ENCODE results near the gene PCK1.

The PCK1 gene

DNA sequence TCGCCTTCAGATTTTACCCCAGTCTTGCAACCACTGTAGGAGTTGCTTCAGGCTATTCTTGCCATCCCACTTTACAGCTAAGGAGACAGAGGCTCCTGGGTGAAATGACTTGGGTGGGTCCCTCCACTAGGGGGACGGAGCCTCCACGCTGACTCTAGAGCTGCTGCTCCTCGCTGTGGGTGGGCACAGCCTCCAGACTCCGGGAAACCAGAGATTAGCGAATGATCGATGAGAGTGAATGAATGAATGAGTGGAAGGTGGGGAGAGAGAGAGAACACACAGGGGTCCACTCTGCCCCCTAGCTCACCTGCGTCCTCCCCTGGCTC lies 48.9 kb downstream of the PCK1 start:
- Mint-ChIP-seq H3K4me3 (no peak overlapping the region), H3K27ac (no peak overlapping the region), H3K4me1 (peaks cover 9% of the 10 kb centered on the region), H3K27me3 (no peaks in the 10 kb centered on the region), H3K36me3 (peaks cover 15% of the 10 kb centered on the region), H3K9me3 (no peaks in the 10 kb centered on the region)

DNA sequence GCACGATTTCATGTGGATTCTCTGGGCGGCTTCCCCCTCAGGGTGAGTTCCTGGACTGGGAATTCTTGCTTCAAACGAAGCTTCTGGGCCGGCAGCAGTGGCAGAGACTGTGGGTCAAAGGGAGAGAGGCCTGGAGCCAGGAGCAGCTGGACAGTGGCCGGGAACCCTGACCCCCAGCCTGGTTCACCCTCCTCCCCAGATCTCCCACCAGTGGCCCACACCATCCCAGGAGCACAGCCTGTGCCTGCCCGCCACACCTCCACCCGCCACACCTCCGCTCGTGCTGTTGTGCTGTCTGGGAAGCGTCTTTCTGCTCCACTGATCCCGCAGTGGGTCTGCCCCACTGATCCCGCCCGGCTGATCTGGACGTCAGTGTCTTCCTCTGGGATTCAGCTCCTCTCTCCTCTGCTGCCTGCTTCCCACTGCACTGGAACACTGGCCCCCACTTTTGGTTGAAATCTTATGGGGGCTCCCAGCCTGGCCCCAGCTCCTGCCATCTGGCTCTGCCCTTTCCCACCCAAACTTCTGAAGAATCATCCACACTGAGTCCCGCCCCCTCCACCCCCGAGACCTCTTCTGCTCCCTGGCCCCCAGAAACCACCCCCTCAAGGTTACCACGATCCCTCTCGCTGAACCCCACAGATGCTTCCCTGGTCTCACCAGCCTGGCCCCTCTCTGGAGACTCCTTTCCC lies 49.5 kb downstream of the PCK1 start:
- Mint-ChIP-seq H3K9me3 (no peaks in the 10 kb centered on the region), H3K27ac (no peak overlapping the region), H3K27me3 (no peaks in the 10 kb centered on the region), H3K4me3 (no peak overlapping the region), H3K36me3 (peaks cover 15% of the 10 kb centered on the region), H3K4me1 (peaks cover 4% of the 10 kb centered on the region)

DNA sequence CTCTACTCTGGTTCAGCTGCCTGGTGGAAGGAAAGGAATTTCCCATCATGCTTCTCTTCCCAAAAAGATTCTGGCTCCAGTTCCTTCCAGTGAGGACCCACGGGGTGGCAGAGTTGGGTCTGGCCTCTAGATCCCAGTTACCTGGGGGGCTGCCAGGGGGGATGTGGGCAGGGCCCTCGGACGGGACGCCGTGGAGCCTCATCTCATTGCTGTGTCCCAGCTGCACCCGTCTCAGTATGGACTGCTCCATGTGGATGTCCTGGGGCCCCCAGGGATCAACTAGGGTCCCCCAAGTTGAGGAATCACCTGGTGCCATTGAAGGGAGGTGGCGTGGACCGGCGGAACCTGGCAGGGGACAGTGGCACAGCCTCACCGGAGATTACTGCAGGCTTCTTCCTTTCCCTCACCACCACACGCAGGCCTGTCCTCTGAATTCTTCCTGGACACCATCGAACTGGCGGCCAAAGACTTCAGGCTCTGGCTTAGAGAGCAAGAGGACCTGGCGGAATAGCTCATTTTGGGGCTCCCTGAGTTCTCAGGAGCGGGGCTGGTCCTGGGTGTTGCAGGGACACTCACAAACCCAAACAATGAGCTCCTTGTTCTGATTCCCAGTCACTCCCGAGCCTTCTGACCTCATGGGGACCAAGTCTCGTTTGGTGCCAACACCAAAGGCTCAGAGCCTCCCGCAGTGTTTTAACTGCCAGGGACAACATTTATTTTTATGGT lies 50.8 kb downstream of the PCK1 start:
- Mint-ChIP-seq H3K36me3 (peaks cover 12% of the 10 kb centered on the region), H3K27me3 (no peaks in the 10 kb centered on the region), H3K27ac (no peak overlapping the region), H3K9me3 (no peaks in the 10 kb centered on the region), H3K4me1 (peaks cover 1% of the 10 kb centered on the region), H3K4me3 (no peak overlapping the region)

DNA sequence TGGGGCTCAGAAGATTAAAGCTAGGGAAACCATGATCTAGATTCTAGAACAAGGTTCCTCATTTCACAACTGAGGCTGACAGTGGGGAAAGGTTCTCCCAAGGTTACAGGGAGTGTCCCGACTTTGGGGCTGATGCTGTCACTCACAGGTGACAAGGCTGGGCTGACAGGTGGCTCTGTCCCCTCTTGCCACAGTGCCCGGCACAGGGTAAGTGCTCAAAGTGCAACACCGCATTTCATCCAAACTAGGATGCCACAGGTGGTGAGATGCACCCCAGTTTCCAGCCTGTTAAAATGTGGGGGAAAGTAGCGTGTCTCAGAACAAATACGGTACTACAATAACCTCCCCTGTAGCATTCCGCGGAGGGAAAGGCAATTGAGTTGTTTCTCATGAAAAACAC lies 51.5 kb downstream of the PCK1 start:
- Mint-ChIP-seq H3K27me3 (no peaks in the 10 kb centered on the region), H3K27ac (no peak overlapping the region), H3K36me3 (peaks cover 12% of the 10 kb centered on the region)

DNA sequence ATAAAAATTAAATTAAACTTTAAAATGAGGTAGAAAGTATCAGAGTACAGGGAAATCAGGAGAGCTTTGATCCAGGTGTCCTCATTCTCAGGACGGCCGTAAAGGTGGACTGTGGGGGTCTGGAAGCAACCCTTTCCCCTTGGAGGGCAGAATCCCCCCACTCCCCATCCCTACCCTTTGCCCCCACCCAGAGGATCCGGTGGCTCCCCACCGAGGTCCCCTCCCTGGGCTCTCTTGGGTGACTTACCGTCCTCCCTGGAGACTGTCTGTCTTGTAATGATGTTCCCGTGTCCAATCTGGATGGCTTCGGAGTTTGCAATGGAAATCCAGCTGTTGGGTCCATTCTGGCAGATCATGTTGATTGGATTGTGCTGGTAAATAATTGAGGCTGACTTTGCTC lies 52.0 kb downstream of the PCK1 start:
- H3K36me3 Mint-ChIP-seq, result peaks cover 9% of the 10 kb centered on the region
- H3K9me3 Mint-ChIP-seq, result no peaks in the 10 kb centered on the region
- peaks cover 13% of the 10 kb centered on the region for H3K4me1 Mint-ChIP-seq
- no peak overlapping the region for H3K27ac Mint-ChIP-seq
- H3K27me3 Mint-ChIP-seq, result no peaks in the 10 kb centered on the region
- H3K4me3 Mint-ChIP-seq, result no peak overlapping the region

More for the DNA sequence above, 51.5 kb downstream of the PCK1 start:
- Mint-ChIP-seq H3K4me1 (peaks cover 8% of the 10 kb centered on the region), H3K4me3 (no peak overlapping the region), H3K9me3 (no peaks in the 10 kb centered on the region)

DNA sequence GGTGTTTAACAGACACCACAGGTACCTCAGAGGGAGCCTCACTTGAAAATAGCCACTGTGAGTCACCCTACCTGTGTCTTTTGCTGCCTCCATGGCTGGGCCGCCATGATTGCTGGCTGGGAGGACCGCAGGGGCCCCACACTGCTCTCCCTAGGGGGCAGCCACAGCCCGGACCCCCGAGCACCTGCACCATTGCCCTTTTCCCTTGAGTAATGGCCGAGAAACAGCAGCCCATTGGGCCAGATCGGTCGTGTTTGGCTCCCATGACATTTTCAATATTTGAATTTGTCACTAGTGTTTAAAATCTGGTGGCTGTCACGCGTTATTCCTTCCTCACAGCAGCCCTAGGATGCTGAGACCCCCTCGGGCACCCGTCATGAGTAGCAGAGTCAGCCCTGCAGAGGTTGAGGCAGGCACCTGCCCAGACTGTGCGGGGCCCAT lies 52.6 kb downstream of the PCK1 start:
- Mint-ChIP-seq H3K36me3 (peaks cover 9% of the 10 kb centered on the region), H3K9me3 (no peaks in the 10 kb centered on the region), H3K4me1 (peaks cover 19% of the 10 kb centered on the region), H3K27me3 (no peaks in the 10 kb centered on the region), H3K4me3 (no peak overlapping the region), H3K27ac (no peak overlapping the region)

DNA sequence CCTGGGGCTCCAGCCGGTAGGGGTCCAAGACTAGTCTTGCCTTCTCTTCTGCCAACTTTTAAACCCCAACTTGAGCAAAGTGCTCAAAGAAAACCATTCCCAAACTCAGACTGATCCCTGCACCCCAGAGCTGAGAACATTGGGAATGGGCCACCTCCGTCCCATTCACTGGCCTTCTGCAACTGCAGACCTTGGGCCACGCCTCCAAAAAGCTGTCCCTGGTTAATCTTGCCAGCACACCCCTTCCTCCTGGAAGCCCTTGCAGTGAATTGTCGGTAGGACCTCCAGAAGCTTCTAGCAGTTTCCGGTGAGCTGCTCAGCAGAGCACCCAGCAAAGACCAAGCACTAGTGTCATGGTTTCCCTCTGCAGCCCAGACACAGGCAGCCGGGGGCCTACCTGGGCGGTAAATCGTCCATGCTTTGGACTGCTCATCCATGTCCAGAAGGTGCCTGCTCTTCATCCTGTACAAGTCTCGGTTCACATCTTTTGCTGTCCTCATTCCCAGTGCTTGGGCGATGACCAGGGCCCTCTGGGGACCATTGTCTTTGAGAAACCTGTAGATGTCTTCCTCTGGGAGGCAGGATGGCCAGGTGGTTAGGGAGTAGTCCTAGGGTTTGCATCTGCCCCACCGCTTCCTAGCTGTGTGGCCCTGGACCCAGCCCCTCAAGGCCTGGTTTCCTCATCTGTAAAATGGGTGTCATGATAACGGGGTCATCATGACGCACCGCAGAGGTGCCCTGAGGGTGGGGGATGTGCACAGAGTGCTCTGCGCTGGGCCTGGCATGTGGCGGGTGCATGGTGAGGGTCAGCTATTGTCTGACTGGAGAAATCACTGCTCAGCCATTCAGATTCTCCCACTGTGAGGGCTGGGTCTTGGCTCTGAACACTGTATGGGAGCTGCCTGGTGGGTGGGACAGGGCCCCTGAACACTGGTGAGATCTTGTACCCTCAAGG lies 53.9 kb downstream of the PCK1 start:
- H3K27ac Mint-ChIP-seq, result no peak overlapping the region
- H3K4me1 Mint-ChIP-seq, result peaks cover 32% of the 10 kb centered on the region
- H3K9me3 Mint-ChIP-seq, result no peaks in the 10 kb centered on the region
- H3K36me3 Mint-ChIP-seq, result peaks cover 8% of the 10 kb centered on the region
- no peaks in the 10 kb centered on the region for H3K27me3 Mint-ChIP-seq
- no peak overlapping the region for H3K4me3 Mint-ChIP-seq

DNA sequence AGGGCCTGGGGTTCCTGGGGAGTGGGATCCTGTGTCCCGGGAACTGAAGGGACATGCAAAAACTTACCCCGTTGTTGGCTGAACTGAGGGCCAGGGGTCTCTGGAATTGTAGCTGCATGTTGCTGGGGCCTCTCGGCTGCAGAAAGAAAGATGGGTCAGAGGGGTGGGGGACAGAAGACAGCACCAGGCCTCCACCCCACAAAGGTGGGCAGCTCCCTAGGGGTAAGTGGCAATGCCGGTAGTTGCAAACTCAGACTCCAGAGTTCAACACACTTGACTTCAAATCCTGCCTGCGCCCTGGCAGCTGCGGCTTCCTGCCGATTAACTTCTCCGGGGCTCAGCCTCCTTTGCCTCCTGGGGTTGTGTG lies 54.5 kb downstream of the PCK1 start:
- Mint-ChIP-seq H3K9me3 (no peaks in the 10 kb centered on the region), H3K4me1 (peaks cover 38% of the 10 kb centered on the region), H3K36me3 (peaks cover 6% of the 10 kb centered on the region), H3K4me3 (no peak overlapping the region), H3K27ac (no peak overlapping the region), H3K27me3 (no peaks in the 10 kb centered on the region)

DNA sequence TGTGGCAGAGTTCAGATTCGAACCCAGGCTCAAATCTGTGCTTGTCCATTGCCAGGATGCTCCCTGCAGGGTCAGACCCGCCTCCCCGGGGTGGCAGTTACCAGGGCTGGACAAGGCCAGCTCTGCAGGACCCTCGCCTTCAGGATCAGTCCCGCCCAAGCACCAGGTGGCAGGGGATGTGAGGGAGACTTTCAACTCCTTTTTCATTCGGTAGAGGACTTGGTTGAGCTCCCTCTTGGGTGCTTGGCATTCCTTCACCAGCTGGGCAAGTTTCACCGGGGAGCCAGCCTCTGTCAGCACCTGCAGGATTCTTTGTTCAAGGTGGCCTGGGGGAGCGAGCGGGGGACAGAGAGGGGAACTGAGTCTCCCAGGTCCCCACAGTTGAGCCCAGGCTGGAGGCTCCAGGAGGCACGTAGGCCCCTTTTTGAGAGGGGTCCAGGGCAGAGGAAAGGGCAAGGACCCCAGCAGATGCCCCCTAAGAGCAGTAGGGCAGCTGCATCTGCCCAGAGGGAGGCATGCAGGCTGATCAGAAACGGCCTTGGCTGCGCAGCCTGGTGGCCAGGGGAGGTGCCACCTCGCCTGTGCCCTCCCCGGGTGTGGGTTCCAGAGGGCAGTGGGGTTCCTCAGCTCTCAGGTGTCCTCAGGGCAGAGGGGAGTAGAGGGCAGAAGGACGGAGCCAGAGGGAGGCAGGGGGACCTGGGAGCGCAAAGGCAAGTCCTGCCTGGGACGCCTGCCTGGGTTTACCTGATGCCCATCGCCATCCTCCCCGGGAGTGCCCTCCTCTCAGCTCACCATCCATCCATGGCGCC lies 55.4 kb downstream of the PCK1 start:
- H3K27me3 Mint-ChIP-seq, result no peaks in the 10 kb centered on the region
- no peak overlapping the region for H3K27ac Mint-ChIP-seq
- H3K4me3 Mint-ChIP-seq, result no peak overlapping the region
- H3K4me1 Mint-ChIP-seq, result peaks cover 47% of the 10 kb centered on the region
- no peaks in the 10 kb centered on the region for H3K9me3 Mint-ChIP-seq
- H3K36me3 Mint-ChIP-seq, result peaks cover 5% of the 10 kb centered on the region

DNA sequence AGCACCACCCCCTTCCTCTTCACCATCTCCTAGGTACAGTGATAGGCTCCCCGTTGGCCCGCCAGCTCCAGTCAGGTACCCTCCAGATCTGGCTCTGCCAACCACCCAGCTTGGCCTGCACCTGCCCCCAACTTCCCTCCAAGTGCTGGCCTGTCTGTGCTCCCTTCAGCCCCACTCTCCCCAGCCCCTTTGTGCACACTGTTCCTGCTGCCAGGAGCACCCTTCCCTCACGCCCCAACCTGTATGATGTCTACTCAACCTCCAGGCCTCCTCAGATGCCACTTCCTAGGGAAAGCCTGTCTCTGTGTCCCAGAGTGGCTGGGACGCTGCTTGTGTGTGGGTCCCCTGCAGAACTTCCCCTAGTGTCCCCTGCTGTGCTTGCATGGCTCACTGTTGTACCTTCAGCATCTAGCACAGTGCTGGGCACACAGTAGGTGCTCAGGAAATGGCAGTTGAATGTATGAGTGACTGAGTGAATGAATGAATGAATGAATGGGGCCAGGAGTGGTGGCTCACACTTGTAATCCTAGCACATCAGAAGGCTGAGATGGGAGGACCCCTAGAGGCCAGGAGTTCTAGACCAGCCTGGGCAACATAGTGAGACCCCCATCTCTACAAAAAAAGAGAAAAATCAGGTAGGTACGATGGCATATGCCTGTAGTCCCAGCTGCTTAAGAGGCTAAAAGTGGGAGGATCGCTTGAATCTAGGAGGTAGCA lies 56.3 kb downstream of the PCK1 start:
- peak overlapping the region; percentile 38 for H3K27ac Mint-ChIP-seq
- peaks cover 5% of the 10 kb centered on the region for H3K36me3 Mint-ChIP-seq
- peaks cover 53% of the 10 kb centered on the region for H3K4me1 Mint-ChIP-seq
- H3K27me3 Mint-ChIP-seq, result no peaks in the 10 kb centered on the region
- no peaks in the 10 kb centered on the region for H3K9me3 Mint-ChIP-seq
- peak overlapping the region; percentile 55 for H3K4me3 Mint-ChIP-seq
